RWPE1 (cell line): ENCODE measurements around the gene FARSB.
A peak's percentile ranks its signal among the peaks of the same experiment; 100 is the strongest.
"Not testable (repeated sequence)": the region's sequence is repeated elsewhere in the genome, so short reads cannot be mapped to it uniquely, and the experiment has no call there.

ENCODE experiments used
- CTCF ChIA-PET: fragments of 350-600 bp; sonication (Branson Sonifier 250); formaldehyde crosslinking; extraction: SDS; loops from one replicate; lab custom pipeline; 2021; lab: Yijun Ruan, JAX
- POLR2A ChIA-PET: fragments of 400-600 bp; formaldehyde crosslinking; extraction: SDS; loops from one replicate; lab custom pipeline; 2020; ENCODE audit warnings: antibody characterized with exemption; ENCODE audit not compliant: low non-redundant PET; lab: Yijun Ruan, JAX
- DNase-seq: peaks from one replicate; pipeline ENCODE4 v3.0.0; 2012; ENCODE audit warnings: low spot score
- H3K27ac ChIP-seq: fragments of 450-650 bp; 2 replicates; pipeline ENCODE4 v1.5.1; 2017
- CTCF ChIP-seq: fragments of 450-650 bp; conservative IDR thresholded peaks from 2 replicates; pipeline ENCODE4 v1.5.1; 2017; ENCODE audit warnings: low read depth, mild to moderate bottlenecking

Gene FARSB

GRCh38 chr2:222693837-222694236, 37.9 kb upstream of the FARSB start:
- no peak overlapping the region for H3K27ac ChIP-seq
- POLR2A ChIA-PET: no interaction called here
- no peak for TF ChIP-seq CTCF
- CTCF ChIA-PET: interaction anchor here (0.7 kb wide), 1 partner anchor 407 kb away, joined by 3 read pairs; no protein-coding TSS in a partner anchor
- peak; percentile 60 for DNase-seq

- H3K27ac ChIP-seq, DNase-seq, POLR2A ChIA-PET: not testable (repeated sequence)
- CTCF ChIA-PET: interaction anchor here (0.7 kb wide), 1 partner anchor 407 kb away, joined by 3 read pairs; no protein-coding TSS in a partner anchor
Observed at GRCh38 chr2:222693413-222693812, 37.5 kb upstream of the FARSB start.

GRCh38 chr2:222690564-222691200, 34.8 kb upstream of the FARSB start:
- H3K27ac ChIP-seq: no peak overlapping the region
- CTCF ChIA-PET: interaction anchor here (0.6 to 2.1 kb wide), 24 partner anchors 11 to 1598 kb away, joined by 3 to 10 read pairs (median 3); partner anchors contain the start of genes ACSL3, FARSB and MOGAT1
- POLR2A ChIA-PET: no interaction called here
- TF ChIP-seq CTCF: peak; percentile 96
- DNase-seq: peak; percentile 93

GRCh38 chr2:222689322-222689721, 33.4 kb upstream of the FARSB start:
- no peak overlapping the region for H3K27ac ChIP-seq
- TF ChIP-seq CTCF: no peak
- DNase-seq: no peak
- ChIA-PET CTCF (interaction anchor here (0.7 to 1.6 kb wide), 3 partner anchors 17 to 389 kb away, joined by 3 to 8 read pairs (median 3); no protein-coding TSS in a partner anchor), POLR2A (no interaction called here)

GRCh38 chr2:222688917-222689316, 33.0 kb upstream of the FARSB start:
- H3K27ac ChIP-seq: no peak overlapping the region
- CTCF ChIA-PET: interaction anchor here (0.7 kb wide), 1 partner anchor 388 kb away, joined by 3 read pairs; no protein-coding TSS in a partner anchor
- TF ChIP-seq CTCF: no peak
- DNase-seq: no peak
- POLR2A ChIA-PET: no interaction called here

GRCh38 chr2:222686086-222686750, 30.3 kb upstream of the FARSB start:
- ChIA-PET POLR2A (no interaction called here), CTCF (interaction anchor here (0.6 kb wide), 1 partner anchor 32 kb away, joined by 6 read pairs; no protein-coding TSS in a partner anchor)
- TF ChIP-seq CTCF: no peak
- DNase-seq: no peak
- H3K27ac ChIP-seq: no peak overlapping the region
